NCI-H345 (cell line): ENCODE data around the gene IPO7.

ENCODE experiments used
- DNase-seq: peaks from one replicate; lab custom pipeline; 2025; lab: John Stamatoyannopoulos, UW

Gene IPO7

GRCh38 chr11:9494316-9494715 lies 109.9 kb downstream of the IPO7 start:
- no peak for DNase-seq

- DNase-seq, result no peak
These were observed 111.5 kb downstream of the IPO7 start for GRCh38 chr11:9495803-9496514.
